Esophagus muscularis mucosa (tissue), 4 donors: ENCODE measurements around the gene SLC6A16. TPM values are rescaled to one million over a fixed set of nuclear protein-coding genes. Genes with fewer than 3 reads are reported as not detected.

ENCODE experiments used
- DNase-seq: peaks from one replicate; pipeline ENCODE4 v3.0.0-alpha.2; 2017; ENCODE audit errors: extremely low spot score
- H3K27ac ChIP-seq, 4 donors: fragments of 200-600 bp; sonication (generic); replicated peaks in 1 of 4; 1 replicate in 3 of 4; 2 replicates in 1 of 4; pipeline ENCODE4 v1.5.1; 2016 to 2019; ENCODE audit warnings: mild to moderate bottlenecking in 1 of 4
- H3K27me3 ChIP-seq, 4 donors: fragments of 200-600 bp; sonication (generic); one replicate each; pipeline versions ENCODE4 v1.5.1 to v1.6.0; 2016 to 2019
- H3K36me3 ChIP-seq, 4 donors: fragments of 200-600 bp; sonication (generic); one replicate each; pipeline ENCODE4 v1.5.1; 2016 to 2019
- H3K4me1 ChIP-seq, 4 donors: fragments of 200-600 bp; sonication (generic); one replicate each; pipeline ENCODE4 v1.5.1; 2016 to 2019
- H3K4me3 ChIP-seq, 4 donors: fragments of 200-600 bp; sonication (generic); 1 replicate in 2 of 4; 2 replicates in 2 of 4; pipeline ENCODE4 v1.5.1; 2016 to 2019; ENCODE audit warnings: mild to moderate bottlenecking in 4 of 4, moderate library complexity in 1 of 4
- H3K9me3 ChIP-seq, 4 donors: fragments of 200-600 bp; sonication (generic); 1 replicate in 3 of 4; 2 replicates in 1 of 4; pipeline ENCODE4 v1.5.1; 2016 to 2019
- CTCF ChIP-seq, 3 experiments: fragments of 200-600 bp in 2 of 3; fragments of 450-650 bp in 1 of 3; sonication (generic) in 2 of 3; IDR thresholded peaks; one replicate each; pipeline ENCODE4 v1.5.1; 2017 to 2019; ENCODE audit warnings: antibody characterized with exemption in 3 of 3, mild to moderate bottlenecking in 2 of 3, moderate library complexity in 1 of 3
- EP300 ChIP-seq: sonication (generic); formaldehyde crosslinking; IDR thresholded peaks from one replicate; pipeline ENCODE4 v1.6.1; 2017; ENCODE audit warnings: antibody characterized with exemption
- POLR2A ChIP-seq: fragments of 450-650 bp; IDR thresholded peaks from one replicate; pipeline ENCODE4 v1.6.1; 2017; ENCODE audit warnings: antibody characterized with exemption, moderate library complexity, mild to moderate bottlenecking, low read depth
- POLR2AphosphoS5 ChIP-seq, 2 donors: sonication (generic); formaldehyde crosslinking; IDR thresholded peaks; one replicate each; pipeline ENCODE4 v1.6.1; 2017; ENCODE audit warnings: antibody characterized with exemption in 2 of 2
- WGBS: methylation state at CpG from one replicate; pipeline ENCODE4 v1.1.5; 2018; 5-methylcytosine and 5-hydroxymethylcytosine counted together
- intact Hi-C: fragments of 100-400 bp; cut with DNase I; formaldehyde crosslinking; loops from one replicate; pipeline ENCODE4 v1.15.1; 2023
- total RNA-seq, 4 donors: library from RNA; depleted of rRNA; stranded (reverse); fragments of >200 nt; gene quantifications; one replicate each; pipeline versions ENCODE4 v1.1.0 to v1.2.1, GENCODE V29; 2016

The SLC6A16 gene
- total RNA-seq, 4 donors from 2014 or later, result 0.83 to 4.1 (median 2.5) TPM

GRCh38 chr19:49340865-49341718 lies 16.1 kb upstream of the SLC6A16 start:
- Histone ChIP-seq H3K4me1 (peaks cover 25 to 35% (median 30%) of the 10 kb centered on the region in 4 donors), H3K36me3 (peaks cover 26 to 55% (median 53%) of the 10 kb centered on the region in 4 donors), H3K27me3 (no peaks in the 10 kb centered on the region), H3K9me3 (no peaks in the 10 kb centered on the region), H3K27ac (peak overlapping the region; percentile 83 to 93 (median 88)), H3K4me3 (no peak overlapping the region)
- no peak for DNase-seq
- intact Hi-C loops, result no loop called here
- TF ChIP-seq EP300 (no peak), CTCF (IDR thresholded peaks at IDR 0.05) (no peak), POLR2A (no peak), POLR2AphosphoS5 (IDR thresholded peaks at IDR 0.05) (no peak)
- 96% methylated on average over 9 of the region's 11 CpGs for WGBS

GRCh38 chr19:49340069-49340864 lies 15.3 kb upstream of the SLC6A16 start:
- intact Hi-C loops, result no loop called here
- H3K9me3 ChIP-seq, result no peaks in the 10 kb centered on the region
- TF ChIP-seq POLR2A, result no peak
- TF ChIP-seq CTCF (IDR thresholded peaks at IDR 0.05), result no peak
- no peak for TF ChIP-seq POLR2AphosphoS5 (IDR thresholded peaks at IDR 0.05)
- no peak for TF ChIP-seq EP300
- H3K4me3 ChIP-seq, result peak overlapping the region; percentile 44 to 62 (median 51)
- H3K27ac ChIP-seq, result peak overlapping the region; percentile 83 to 93 (median 88)
- H3K4me1 ChIP-seq, result peaks cover 25 to 35% (median 30%) of the 10 kb centered on the region in 4 donors
- H3K27me3 ChIP-seq, result no peaks in the 10 kb centered on the region
- DNase-seq, result peak; percentile 39
- H3K36me3 ChIP-seq, result peaks cover 25 to 50% (median 46%) of the 10 kb centered on the region in 4 donors
- 31% methylated on average over 36 of the region's 36 CpGs for WGBS

- H3K4me3 ChIP-seq, result peak overlapping the region; percentile 44 to 62 (median 51)
- intact Hi-C loops, result no loop called here
- H3K4me1 ChIP-seq, result peaks cover 25 to 35% (median 30%) of the 10 kb centered on the region in 4 donors
- H3K36me3 ChIP-seq, result peaks cover 19 to 42% (median 38%) of the 10 kb centered on the region in 4 donors
- no peaks in the 10 kb centered on the region for H3K27me3 ChIP-seq
- peak overlapping the region; percentile 83 to 93 (median 88) for H3K27ac ChIP-seq
- 29% methylated on average over 12 of the region's 47 CpGs for WGBS
- H3K9me3 ChIP-seq, result no peaks in the 10 kb centered on the region
- peak; percentile 93 for DNase-seq
- TF ChIP-seq POLR2AphosphoS5 (IDR thresholded peaks at IDR 0.05) (peak; percentile 87 to 90), CTCF (IDR thresholded peaks at IDR 0.05) (no peak)
These were observed 14.5 kb upstream of the SLC6A16 start for GRCh38 chr19:49339301-49340068.

- peak overlapping the region; percentile 83 to 93 (median 88) for H3K27ac ChIP-seq
- intact Hi-C loops, result no loop called here
- 11% methylated on average over 30 of the region's 30 CpGs for WGBS
These were observed 13.8 kb upstream of the SLC6A16 start for GRCh38 chr19:49338691-49339300.

More at GRCh38 chr19:49338691-49339300, 13.8 kb upstream of the SLC6A16 start:
- Histone ChIP-seq H3K27me3 (no peaks in the 10 kb centered on the region), H3K4me1 (peaks cover 25 to 37% (median 30%) of the 10 kb centered on the region in 4 donors), H3K36me3 (peaks cover 12 to 35% (median 31%) of the 10 kb centered on the region in 4 donors), H3K4me3 (peak overlapping the region; percentile 44 to 62 (median 51)), H3K9me3 (no peaks in the 10 kb centered on the region)
- TF ChIP-seq CTCF (IDR thresholded peaks at IDR 0.05) (peak in 1 of 3 experiments; percentile 7), POLR2AphosphoS5 (IDR thresholded peaks at IDR 0.05) (peak in 1 of 2 donors; percentile 13), POLR2A (no peak), EP300 (no peak)
- DNase-seq, result peak; percentile 92
